ENCODE data around the gene YY1. TPM values are rescaled to one million over a fixed set of nuclear protein-coding genes. Genes with fewer than 3 reads are reported as not detected.
A peak's percentile ranks its signal among the peaks of the same experiment; 100 is the strongest.
"Not testable (repeated sequence)": the region's sequence is repeated elsewhere in the genome, so short reads cannot be mapped to it uniquely, and the experiment has no call there.

YY1 gene
- total RNA-seq, 2 experiments from 2014 or later, result 82.4 to 85.0 TPM

DNA sequence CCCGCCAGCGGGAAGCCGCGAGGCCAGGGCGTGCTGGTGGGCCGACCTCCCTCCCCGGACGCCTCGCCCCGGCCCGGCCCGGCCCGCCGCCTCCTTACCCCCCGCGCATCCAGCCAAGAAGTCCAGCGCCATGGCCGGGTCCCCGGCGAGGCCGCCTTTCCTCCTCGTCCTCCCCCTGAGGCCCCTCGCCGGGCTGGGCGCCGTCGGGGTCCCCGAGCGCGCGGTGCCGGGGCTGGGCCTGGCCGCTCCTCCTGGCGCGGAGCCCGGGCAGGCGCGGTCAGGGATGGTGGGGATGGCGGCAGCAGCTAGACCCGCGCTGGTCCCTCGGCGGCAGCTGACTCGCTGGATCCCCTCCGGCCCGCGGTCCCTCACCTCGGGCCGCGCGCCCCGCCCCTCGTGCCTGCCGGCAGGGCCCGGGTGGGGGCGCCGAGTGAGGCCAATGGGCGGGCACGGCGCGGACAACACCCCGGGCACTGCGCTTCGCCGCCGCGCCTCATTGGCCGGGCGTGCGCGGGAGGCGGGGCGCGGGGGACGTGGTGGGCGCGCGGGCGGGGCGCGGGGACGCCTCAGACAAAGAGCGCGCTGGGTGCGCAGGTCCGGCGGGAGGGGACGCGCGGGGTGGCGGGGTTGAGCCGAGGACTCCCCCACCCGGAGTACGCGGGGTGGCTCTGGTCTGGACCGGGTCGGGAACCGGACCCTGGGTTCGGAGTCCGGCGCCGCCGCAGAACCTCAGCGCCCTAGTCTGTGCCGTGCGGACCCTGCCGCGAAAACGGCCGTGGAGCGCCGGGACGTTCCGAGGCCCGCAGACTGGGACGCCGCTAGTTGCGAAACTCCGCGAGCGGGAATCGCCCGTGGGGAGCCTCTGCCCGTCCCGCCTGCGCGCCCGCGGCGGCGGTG lies 67.4 kb downstream of the YY1 start, which contains the start of gene SLC25A29:
SLC25A29 (minus strand) TSS at position 344 of the 897 bp plus-strand sequence; CDS start at position 132, 212 bp downstream.
- Mint-ChIP-seq H3K4me1 (ENCODE audit: low read depth) (peaks cover 11% of the 10 kb centered on the region), H3K4me3 (peak within 1 kb of the TSS; percentile 68), H3K27me3 (ENCODE audit: low read depth) (peaks cover 10% of the 10 kb centered on the region), H3K9me3 (no peaks in the 10 kb centered on the region), H3K27ac (peak within 1 kb of the TSS; percentile 36), H3K36me3 (ENCODE audit: low read depth) (no peaks in the 10 kb centered on the region)
- CTCF ChIA-PET, result no interaction called here
- peak; percentile 55 for DNase-seq
- intact Hi-C loops (cut with micrococcal nuclease), result loop anchor here (1.0 to 10.0 kb wide), 2 partner anchors 70 to 338 kb away; partner anchors contain the start of gene WDR25

DNA sequence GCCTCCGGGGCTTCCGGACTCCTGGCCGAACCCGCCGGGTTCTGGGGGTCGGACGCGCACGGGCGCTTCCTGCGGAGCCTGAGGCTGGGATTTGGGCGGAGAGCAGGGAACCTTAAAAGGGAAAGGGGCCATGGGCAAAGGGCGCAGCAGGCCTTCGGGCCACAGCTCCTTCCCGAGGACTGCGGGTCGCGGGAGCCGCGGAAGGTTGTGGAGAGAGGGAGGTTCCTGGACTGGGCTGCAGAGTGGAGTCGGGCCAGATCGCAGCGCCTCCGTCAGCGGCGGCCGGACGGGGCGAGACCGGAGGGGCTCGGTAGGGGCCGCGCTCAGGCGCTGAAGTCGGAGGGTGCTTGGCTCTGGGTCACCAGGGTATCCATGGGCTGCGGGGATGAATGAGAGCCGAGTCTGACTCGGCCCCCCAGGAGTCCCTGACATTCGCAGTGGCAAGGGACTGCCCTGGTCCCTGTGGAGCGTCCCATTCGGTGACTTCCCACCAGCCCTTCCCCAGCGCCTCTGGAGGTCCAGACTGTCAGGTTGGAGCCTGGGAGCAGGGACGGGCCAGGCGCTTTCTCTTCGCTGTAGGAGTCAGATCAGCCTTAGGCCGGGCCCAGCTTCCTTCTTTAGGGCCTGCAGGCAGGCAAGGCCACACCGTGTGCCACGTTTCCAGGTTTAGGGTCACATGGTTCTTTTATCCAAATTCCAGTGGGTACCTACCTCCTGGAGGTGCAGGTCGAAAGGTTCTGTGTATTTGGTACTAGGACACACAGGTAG lies 68.2 kb downstream of the YY1 start:
- no peak for DNase-seq
- peak overlapping the region; percentile 36 for H3K27ac Mint-ChIP-seq
- H3K4me3 Mint-ChIP-seq, result peak overlapping the region; percentile 60
- peaks cover 11% of the 10 kb centered on the region for H3K4me1 Mint-ChIP-seq (ENCODE audit: low read depth)
- CTCF ChIA-PET, result interaction anchor here (1.3 kb wide), 1 partner anchor 10 kb away, joined by 4 read pairs; no protein-coding TSS in a partner anchor
- H3K36me3 Mint-ChIP-seq (ENCODE audit: low read depth), result no peaks in the 10 kb centered on the region
- peaks cover 10% of the 10 kb centered on the region for H3K27me3 Mint-ChIP-seq (ENCODE audit: low read depth)
- intact Hi-C loops (cut with micrococcal nuclease), result loop anchor here (1.0 to 10.0 kb wide), 2 partner anchors 69 to 338 kb away; partner anchors contain the start of gene WDR25
- H3K9me3 Mint-ChIP-seq, result no peaks in the 10 kb centered on the region

DNA sequence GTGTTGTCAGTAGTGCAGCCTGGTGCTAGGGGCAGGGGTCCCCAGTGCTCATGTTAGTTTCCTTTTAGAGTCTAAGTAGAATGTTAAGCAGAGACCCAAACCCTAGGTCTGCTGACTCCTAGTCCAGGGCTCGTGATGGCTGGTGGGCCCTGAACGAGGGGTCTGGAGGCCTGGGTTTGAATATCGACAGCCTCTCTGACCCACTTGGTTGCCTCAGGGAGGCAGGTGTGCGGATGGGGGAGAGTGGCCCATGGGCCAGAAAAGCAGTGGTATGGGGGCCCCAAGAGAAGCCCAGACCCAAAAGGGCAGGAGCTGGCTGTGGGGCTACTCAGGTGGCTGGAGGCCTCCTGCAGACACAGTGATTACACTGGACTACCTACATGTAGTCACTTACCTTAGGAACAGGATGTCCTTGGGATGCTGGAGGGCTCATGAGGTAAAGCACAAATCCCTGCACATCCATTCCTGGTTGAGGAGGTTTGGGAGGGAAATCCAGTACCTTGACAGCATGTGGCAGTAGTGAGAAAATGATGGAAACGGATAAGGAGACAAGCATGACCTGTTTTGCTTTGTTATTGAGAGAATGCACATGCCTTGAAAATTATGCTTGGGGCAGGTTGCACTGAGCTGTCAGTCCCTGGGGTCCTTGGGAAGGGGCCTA lies 69.0 kb downstream of the YY1 start:
- Mint-ChIP-seq H3K27me3 (ENCODE audit: low read depth) (peaks cover 10% of the 10 kb centered on the region), H3K36me3 (ENCODE audit: low read depth) (no peaks in the 10 kb centered on the region), H3K27ac (no peak overlapping the region), H3K4me1 (ENCODE audit: low read depth) (peaks cover 11% of the 10 kb centered on the region), H3K9me3 (no peaks in the 10 kb centered on the region), H3K4me3 (no peak overlapping the region)
- no peak for DNase-seq
- CTCF ChIA-PET, result interaction anchor here (1.3 kb wide), 1 partner anchor 9 kb away, joined by 4 read pairs; no protein-coding TSS in a partner anchor
- intact Hi-C loops (cut with micrococcal nuclease), result loop anchor here (10.0 kb wide), 1 partner anchor 337 kb away; no protein-coding TSS in a partner anchor

DNA sequence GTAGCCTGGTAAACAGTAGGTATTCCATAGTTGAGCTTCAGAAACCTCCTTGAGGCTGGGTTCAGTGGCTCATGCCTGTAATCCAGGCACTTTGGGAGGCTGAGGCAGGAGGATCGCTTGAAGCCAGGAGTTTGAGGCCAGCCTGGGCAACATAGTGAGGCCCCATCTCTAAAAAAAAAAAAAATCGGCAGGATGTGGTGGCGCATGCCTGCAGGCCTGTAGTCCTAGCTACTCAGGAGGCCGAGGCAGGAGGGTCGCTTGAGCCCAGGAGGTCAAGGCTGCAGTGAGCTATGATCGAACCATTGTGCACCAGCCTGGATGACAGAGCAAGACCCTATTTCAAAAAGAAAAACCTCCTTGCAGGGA lies 69.5 kb downstream of the YY1 start:
- intact Hi-C loops (cut with micrococcal nuclease), result loop anchor here (10.0 kb wide), 1 partner anchor 336 kb away; no protein-coding TSS in a partner anchor
- CTCF ChIA-PET, result interaction anchor here (1.3 kb wide), 1 partner anchor 8 kb away, joined by 4 read pairs; no protein-coding TSS in a partner anchor

DNA sequence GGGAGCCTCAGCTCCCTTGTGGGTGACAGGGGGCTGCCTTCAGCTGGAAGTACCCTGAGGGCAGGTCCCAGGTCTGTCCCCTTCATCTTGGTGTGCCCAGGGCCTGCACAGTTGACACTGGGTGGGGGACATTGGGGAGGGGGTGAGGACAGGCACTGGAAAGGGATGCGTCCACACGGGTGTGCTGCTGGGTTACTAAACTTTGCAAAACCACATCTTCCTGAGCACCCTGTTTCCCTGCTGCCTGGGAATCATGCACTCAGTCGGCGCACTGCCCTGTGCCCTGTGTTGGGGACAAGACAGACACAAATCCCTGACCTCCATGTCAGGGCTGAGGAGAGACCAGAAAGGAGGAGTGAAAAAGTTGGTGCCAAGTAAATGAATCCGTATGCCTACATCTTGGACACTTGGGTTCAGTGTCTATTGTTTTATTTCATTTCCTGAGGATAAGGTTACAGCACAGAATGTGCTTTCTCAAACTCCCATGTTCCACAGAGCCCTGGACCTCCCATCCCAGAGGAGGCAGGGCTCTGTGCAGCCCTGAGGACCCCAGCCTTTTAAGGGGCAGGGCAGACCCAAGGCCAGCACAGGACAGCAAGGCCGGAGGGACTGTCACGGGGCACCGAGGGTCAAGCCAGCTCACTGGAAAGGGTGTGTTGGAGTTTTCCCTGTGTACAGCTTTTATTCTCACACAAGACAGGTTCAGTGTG lies 70.2 kb downstream of the YY1 start:
- no peak for DNase-seq
- intact Hi-C loops (cut with micrococcal nuclease), result loop anchor here (10.0 kb wide), 1 partner anchor 336 kb away; no protein-coding TSS in a partner anchor
- Mint-ChIP-seq H3K4me3 (no peak overlapping the region), H3K36me3 (ENCODE audit: low read depth) (no peaks in the 10 kb centered on the region), H3K9me3 (no peaks in the 10 kb centered on the region), H3K4me1 (ENCODE audit: low read depth) (peaks cover 11% of the 10 kb centered on the region), H3K27me3 (ENCODE audit: low read depth) (peaks cover 10% of the 10 kb centered on the region), H3K27ac (no peak overlapping the region)
- CTCF ChIA-PET, result interaction anchor here (1.0 to 1.4 kb wide), 3 partner anchors 9 to 116 kb away, joined by 3 read pairs; no protein-coding TSS in a partner anchor

More for the DNA sequence above, 69.5 kb downstream of the YY1 start:
- H3K4me1 Mint-ChIP-seq (ENCODE audit: low read depth), result peaks cover 11% of the 10 kb centered on the region
- DNase-seq; H3K4me3 Mint-ChIP-seq; H3K36me3 Mint-ChIP-seq (ENCODE audit: low read depth); H3K27ac Mint-ChIP-seq; H3K9me3 Mint-ChIP-seq: not testable (repeated sequence)
- H3K27me3 Mint-ChIP-seq (ENCODE audit: low read depth), result peaks cover 10% of the 10 kb centered on the region

DNA sequence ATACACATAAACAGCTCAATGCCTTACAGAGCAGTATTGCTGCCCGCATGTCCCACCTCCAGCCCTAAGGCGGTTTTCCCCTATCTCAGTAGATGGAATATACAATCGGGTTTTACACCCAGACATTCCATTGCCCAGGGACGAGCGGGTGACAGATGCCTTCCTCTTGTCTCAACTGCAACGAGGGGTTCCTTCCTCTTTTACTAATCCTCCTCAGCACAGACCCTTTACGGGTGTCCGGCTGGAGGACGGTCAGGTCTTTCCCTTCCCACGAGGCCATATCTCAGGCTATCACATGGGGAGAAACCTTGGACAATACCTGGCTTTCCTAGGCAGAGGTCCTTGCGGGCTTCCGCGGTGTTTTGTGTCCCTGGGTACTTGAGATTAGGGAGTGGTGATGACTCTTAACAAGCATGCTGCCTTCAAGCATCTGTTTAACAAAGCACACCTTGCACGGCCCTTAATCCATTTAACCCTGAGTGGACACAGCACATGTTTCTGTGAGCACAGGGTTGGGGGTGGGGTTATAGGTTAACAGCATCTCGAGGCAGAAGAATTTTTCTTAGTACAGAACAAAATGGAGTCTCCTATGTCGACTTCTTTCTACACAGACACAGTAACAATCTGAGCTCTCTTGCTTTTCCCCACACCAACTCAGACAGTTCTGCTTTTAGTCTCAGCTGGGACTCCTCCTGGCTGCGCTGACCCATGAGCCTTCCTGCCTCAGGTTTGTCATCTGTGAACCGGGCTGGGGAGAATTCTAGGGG lies 73.3 kb downstream of the YY1 start:
- CTCF ChIA-PET; DNase-seq; H3K4me3 Mint-ChIP-seq; H3K9me3 Mint-ChIP-seq; intact Hi-C loops (cut with micrococcal nuclease); H3K27ac Mint-ChIP-seq; H3K27me3 Mint-ChIP-seq (ENCODE audit: low read depth); H3K36me3 Mint-ChIP-seq (ENCODE audit: low read depth); H3K4me1 Mint-ChIP-seq (ENCODE audit: low read depth): not testable (repeated sequence)

DNA sequence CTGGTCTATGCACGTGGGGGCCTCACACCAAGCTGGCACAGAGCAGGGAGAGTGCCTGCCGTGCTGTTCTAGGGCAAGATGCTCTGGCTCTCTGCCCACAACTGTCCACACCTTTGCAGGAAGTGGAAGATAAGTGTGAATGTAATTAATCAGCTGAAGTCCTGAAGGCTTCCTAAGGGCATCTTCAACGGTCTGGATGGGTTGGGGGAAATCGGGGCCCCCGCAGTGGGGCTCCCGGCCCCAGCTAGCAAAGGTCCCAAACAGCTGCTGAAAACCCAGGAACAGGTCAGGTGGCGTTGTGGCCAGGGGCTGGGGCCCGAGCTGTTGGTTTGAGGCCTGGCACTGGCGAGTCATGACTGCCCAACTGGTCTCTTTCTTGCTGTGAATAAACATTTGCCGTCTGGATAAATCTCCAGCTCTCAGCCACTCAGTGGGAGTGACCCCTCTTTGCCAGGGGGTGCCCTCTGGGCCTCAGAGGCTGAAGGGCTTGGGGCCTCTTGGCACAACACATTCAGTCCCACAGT lies 74.0 kb downstream of the YY1 start:
- Mint-ChIP-seq H3K27me3 (ENCODE audit: low read depth) (no peaks in the 10 kb centered on the region), H3K4me3 (no peak overlapping the region), H3K4me1 (ENCODE audit: low read depth) (peaks cover 2% of the 10 kb centered on the region), H3K9me3 (no peaks in the 10 kb centered on the region), H3K27ac (no peak overlapping the region), H3K36me3 (ENCODE audit: low read depth) (no peaks in the 10 kb centered on the region)
- CTCF ChIA-PET, result interaction anchor here (0.6 kb wide), 1 partner anchor 317 kb away, joined by 3 read pairs; no protein-coding TSS in a partner anchor
- intact Hi-C loops (cut with micrococcal nuclease), result no loop called here
- DNase-seq, result no peak

DNA sequence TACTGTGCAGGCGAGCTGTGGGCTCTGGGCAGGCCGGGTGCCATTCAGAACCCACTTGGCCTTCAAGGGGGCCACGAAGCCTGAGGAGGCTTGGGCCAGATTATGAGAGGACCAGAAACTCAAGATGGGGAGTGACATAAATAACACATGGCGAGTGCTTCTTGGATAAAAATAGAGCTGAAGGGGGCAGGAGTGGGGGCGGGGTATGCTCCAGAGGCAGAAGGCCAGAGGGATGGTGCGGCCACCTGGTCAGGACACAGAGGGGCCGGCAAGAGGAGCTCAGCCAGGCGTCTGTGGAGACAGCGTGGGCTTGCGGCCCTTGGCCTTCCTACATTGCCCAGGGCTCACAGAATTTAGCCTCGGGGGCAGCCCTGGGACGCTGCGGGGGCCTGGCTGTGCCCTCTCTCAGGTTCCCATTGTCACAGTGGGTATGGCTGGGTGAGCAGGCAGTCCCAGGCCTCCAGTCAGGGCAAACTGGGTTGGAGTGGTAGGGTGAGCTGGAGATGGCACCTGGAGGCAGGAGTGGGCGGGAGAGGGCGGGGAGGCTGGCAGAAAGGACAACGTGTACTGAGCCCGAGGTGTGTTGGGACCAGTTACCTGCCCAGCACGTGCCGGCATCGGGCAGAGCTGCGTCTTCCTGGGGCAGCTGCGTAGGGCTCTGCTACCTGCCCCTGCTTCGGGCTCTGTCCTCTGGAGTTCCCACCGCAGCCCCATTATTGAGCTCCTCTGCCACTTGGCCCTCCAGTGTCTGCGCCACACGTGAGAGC lies 74.7 kb downstream of the YY1 start:
- DNase-seq, result no peak
- H3K4me3 Mint-ChIP-seq, result no peak overlapping the region
- peaks cover 3% of the 10 kb centered on the region for H3K4me1 Mint-ChIP-seq (ENCODE audit: low read depth)
- no peaks in the 10 kb centered on the region for H3K9me3 Mint-ChIP-seq
- CTCF ChIA-PET, result interaction anchor here (0.6 to 0.8 kb wide), 2 partner anchors 23 to 318 kb away, joined by 3 read pairs; no protein-coding TSS in a partner anchor
- intact Hi-C loops (cut with micrococcal nuclease), result no loop called here
- no peak overlapping the region for H3K27ac Mint-ChIP-seq
- no peaks in the 10 kb centered on the region for H3K27me3 Mint-ChIP-seq (ENCODE audit: low read depth)
- H3K36me3 Mint-ChIP-seq (ENCODE audit: low read depth), result no peaks in the 10 kb centered on the region

DNA sequence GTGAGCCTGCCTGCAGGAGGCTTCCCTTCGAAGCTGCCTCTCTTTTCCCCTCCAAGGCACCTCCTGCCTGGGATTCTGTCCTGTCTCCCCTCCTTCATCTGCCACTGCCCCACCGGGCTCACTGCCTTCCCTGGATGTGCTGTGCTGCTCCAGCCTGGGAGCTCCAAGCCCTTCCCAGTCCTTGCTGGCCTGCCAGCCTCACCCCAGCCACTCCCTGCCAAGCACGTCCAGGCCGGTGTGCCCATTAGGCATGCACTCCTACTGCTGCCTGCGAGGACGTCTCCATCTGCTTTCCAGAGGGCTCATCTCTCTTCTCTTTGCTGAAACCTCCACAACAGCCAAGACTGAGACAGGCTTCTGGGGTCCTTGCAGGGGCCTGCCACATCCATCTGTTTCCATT lies 75.8 kb downstream of the YY1 start:
- H3K36me3 Mint-ChIP-seq (ENCODE audit: low read depth), result no peaks in the 10 kb centered on the region
- intact Hi-C loops (cut with micrococcal nuclease), result no loop called here
- no peaks in the 10 kb centered on the region for H3K27me3 Mint-ChIP-seq (ENCODE audit: low read depth)
- H3K4me3 Mint-ChIP-seq, result no peak overlapping the region
- H3K9me3 Mint-ChIP-seq, result no peaks in the 10 kb centered on the region
- no peak for DNase-seq
- peaks cover 3% of the 10 kb centered on the region for H3K4me1 Mint-ChIP-seq (ENCODE audit: low read depth)
- CTCF ChIA-PET, result no interaction called here
- no peak overlapping the region for H3K27ac Mint-ChIP-seq

DNA sequence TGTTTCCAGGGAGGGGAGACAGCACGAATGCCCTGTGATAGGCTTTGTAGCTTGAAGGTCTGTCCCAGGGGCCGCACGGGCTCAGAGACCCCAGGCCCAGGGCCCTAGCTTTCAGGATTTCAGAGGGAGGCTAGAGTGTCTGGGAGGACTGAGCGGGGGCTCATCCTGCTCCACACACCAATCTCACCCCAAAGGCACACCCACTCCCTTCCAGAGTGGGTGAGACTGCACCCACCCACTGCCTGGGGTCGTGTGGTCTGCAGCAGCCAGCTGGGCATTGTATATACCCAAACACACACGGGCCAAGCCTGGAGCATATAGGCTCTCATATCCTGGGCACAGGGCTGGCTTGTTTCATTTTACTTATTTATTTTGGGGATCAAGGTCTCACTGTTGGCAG lies 78.4 kb downstream of the YY1 start:
- peaks cover 3% of the 10 kb centered on the region for H3K4me1 Mint-ChIP-seq (ENCODE audit: low read depth)
- intact Hi-C loops (cut with micrococcal nuclease), result no loop called here
- CTCF ChIA-PET, result interaction anchor here (0.5 to 1.5 kb wide), 7 partner anchors 9 to 302 kb away, joined by 3 to 5 read pairs (median 3); no protein-coding TSS in a partner anchor
- H3K27ac Mint-ChIP-seq, result no peak overlapping the region
- H3K4me3 Mint-ChIP-seq, result no peak overlapping the region
- H3K36me3 Mint-ChIP-seq (ENCODE audit: low read depth), result no peaks in the 10 kb centered on the region
- no peak for DNase-seq
- H3K9me3 Mint-ChIP-seq, result no peaks in the 10 kb centered on the region
- no peaks in the 10 kb centered on the region for H3K27me3 Mint-ChIP-seq (ENCODE audit: low read depth)

Data from activated naive CD4-positive, alpha-beta T cell treated with anti-CD3 and anti-CD28 coated beads for 36 hours (primary cell).